GM03348 (cell line): ENCODE results near the gene RUBCNL.

Source experiments
- DNase-seq: peaks from one replicate; pipeline ENCODE4 v3.0.0; 2012; ENCODE audit warnings: low spot score

The RUBCNL gene

GRCh38 chr13:46340631-46341111, 46.4 kb downstream of the RUBCNL start:
- DNase-seq, result no peak

- no peak for DNase-seq
Observed at GRCh38 chr13:46340011-46340410, 47.0 kb downstream of the RUBCNL start.

- DNase-seq, result peak; percentile 31
Observed at GRCh38 chr13:46339035-46339666, 47.9 kb downstream of the RUBCNL start.

- DNase-seq, result no peak
Observed at GRCh38 chr13:46337700-46338099, 49.4 kb downstream of the RUBCNL start.

GRCh38 chr13:46334035-46334822, 52.8 kb downstream of the RUBCNL start:
- DNase-seq, result no peak

- DNase-seq, result no peak
Observed at GRCh38 chr13:46332772-46333171, 54.3 kb downstream of the RUBCNL start.

- DNase-seq, result no peak
Observed at GRCh38 chr13:46329624-46330023, 57.4 kb downstream of the RUBCNL start.

GRCh38 chr13:46327246-46327645, 59.8 kb downstream of the RUBCNL start:
- no peak for DNase-seq

- DNase-seq, result peak; percentile 71
Observed at GRCh38 chr13:46324976-46325375, 62.1 kb downstream of the RUBCNL start.

- DNase-seq, result peak; percentile 80
Observed at GRCh38 chr13:46321494-46322225, 65.4 kb downstream of the RUBCNL start.

- no peak for DNase-seq
Observed at GRCh38 chr13:46320821-46321220, 66.2 kb downstream of the RUBCNL start.

GRCh38 chr13:46320406-46320805, 66.6 kb downstream of the RUBCNL start:
- no peak for DNase-seq

- DNase-seq, result no peak
Observed at GRCh38 chr13:46318986-46319385, 68.1 kb downstream of the RUBCNL start.

GRCh38 chr13:46317120-46317519, 69.9 kb downstream of the RUBCNL start:
- peak; percentile 26 for DNase-seq

GRCh38 chr13:46315491-46316075, 71.5 kb downstream of the RUBCNL start:
- DNase-seq, result no peak

GRCh38 chr13:46315036-46315435, 72.0 kb downstream of the RUBCNL start:
- DNase-seq, result no peak

GRCh38 chr13:46314587-46314986, 72.5 kb downstream of the RUBCNL start:
- no peak for DNase-seq

GRCh38 chr13:46313432-46314257, 73.4 kb downstream of the RUBCNL start:
- no peak for DNase-seq

GRCh38 chr13:46313024-46313423, 74.0 kb downstream of the RUBCNL start:
- no peak for DNase-seq

- DNase-seq, result no peak
Observed at GRCh38 chr13:46311217-46311616, 75.8 kb downstream of the RUBCNL start.

- DNase-seq, result no peak
Observed at GRCh38 chr13:46310066-46310465, 77.0 kb downstream of the RUBCNL start.

- no peak for DNase-seq
Observed at GRCh38 chr13:46307554-46307953, 79.5 kb downstream of the RUBCNL start.
